ENCODE data around the gene STMND1. TPM values are rescaled to one million over a fixed set of nuclear protein-coding genes. Genes with fewer than 3 reads are reported as not detected.

Gene STMND1
- total RNA-seq, 1 experiment from 2014 or later = not detected

DNA sequence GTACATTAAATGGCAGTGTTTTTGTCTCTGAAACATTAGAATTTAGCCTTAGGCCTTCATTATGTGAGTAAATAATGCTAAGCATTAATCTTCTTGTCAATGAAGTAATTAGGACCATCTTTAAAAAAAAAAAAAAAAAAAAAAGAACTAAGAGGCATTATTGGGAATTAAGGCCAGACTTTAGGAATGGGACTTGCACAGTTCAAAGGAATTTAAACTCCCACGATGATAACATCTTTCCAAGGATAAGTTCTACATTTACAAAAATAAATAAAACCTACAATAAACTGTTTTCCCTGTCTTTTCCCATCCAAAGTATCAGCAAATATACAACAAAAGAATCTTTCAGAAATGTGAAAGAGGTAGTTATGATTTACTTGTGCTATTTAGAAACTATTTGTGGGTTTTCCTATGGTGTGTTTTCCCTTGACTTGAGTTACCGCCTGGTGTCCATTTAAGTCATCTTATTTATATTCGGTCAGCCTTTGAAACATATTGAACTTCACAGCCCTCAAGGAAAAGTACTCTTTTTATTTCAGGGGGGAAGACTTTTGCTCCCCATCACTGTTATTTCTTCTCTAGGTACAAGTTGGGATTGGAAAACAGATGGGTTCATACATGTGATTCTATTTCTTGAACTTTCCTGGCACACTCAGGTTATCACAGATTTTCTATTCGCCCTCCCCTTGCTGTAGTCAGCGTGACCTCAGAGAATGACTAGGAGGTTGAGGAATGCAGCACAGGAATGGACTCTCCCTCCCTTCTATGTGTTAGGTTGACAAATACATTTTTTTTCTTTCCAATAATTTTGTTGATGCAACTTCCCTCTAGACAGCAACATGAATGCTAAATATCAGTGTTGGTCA is 13.6 kb downstream of the STMND1 start:
- no peaks in the 10 kb centered on the region for H3K4me1 ChIP-seq (ENCODE audit: insufficient read depth, low read length, poor library complexity, severe bottlenecking)
- POLR2A ChIA-PET (ENCODE audit: low non-redundant PET) = no interaction called here
- CTCF ChIA-PET = no interaction called here
- no peaks in the 10 kb centered on the region for H3K27me3 ChIP-seq (replicated peaks; ENCODE audit: insufficient read depth, low read depth, low read length, poor library complexity)
- BruUV-seq (replicated peaks) = no TSS peak
- intact Hi-C loops (cut with micrococcal nuclease; ENCODE audit: unreplicated experiment) = no loop called here
- peaks cover 5% of the 10 kb centered on the region for H3K9me3 ChIP-seq (ENCODE audit: low read depth, low read length, poor library complexity, severe bottlenecking)
- H3K4me3 ChIP-seq (ENCODE audit: low read depth, low read length, poor library complexity, severe bottlenecking) = no peak overlapping the region
- TF ChIP-seq, protein P1, sequence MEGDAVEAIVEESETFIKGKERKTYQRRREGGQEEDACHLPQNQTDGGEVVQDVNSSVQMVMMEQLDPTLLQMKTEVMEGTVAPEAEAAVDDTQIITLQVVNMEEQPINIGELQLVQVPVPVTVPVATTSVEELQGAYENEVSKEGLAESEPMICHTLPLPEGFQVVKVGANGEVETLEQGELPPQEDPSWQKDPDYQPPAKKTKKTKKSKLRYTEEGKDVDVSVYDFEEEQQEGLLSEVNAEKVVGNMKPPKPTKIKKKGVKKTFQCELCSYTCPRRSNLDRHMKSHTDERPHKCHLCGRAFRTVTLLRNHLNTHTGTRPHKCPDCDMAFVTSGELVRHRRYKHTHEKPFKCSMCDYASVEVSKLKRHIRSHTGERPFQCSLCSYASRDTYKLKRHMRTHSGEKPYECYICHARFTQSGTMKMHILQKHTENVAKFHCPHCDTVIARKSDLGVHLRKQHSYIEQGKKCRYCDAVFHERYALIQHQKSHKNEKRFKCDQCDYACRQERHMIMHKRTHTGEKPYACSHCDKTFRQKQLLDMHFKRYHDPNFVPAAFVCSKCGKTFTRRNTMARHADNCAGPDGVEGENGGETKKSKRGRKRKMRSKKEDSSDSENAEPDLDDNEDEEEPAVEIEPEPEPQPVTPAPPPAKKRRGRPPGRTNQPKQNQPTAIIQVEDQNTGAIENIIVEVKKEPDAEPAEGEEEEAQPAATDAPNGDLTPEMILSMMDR (conservative IDR thresholded peaks at IDR 0.05; ENCODE audit: low read depth, low read length) = no peak
- TF ChIP-seq EZH2 (IDR thresholded peaks at IDR 0.05; ENCODE audit: borderline replicate concordance, low read depth, low read length, poor library complexity, severe bottlenecking) = no peak
- no peak overlapping the region for H3K27ac ChIP-seq (ENCODE audit: low read depth, low read length, poor library complexity, severe bottlenecking)
- DNase-seq (ENCODE audit: low spot score) = no peak
- no peaks in the 10 kb centered on the region for H3K36me3 ChIP-seq (ENCODE audit: insufficient read depth, low read length, poor library complexity, severe bottlenecking)

GRCh38 chr6:17116117-17116440 is 14.2 kb downstream of the STMND1 start:
- no TSS peak for BruUV-seq (replicated peaks)
- H3K27ac ChIP-seq (ENCODE audit: low read depth, low read length, poor library complexity, severe bottlenecking) = no peak overlapping the region
- no peak for TF ChIP-seq EZH2 (IDR thresholded peaks at IDR 0.05; ENCODE audit: borderline replicate concordance, low read depth, low read length, poor library complexity, severe bottlenecking)
- TF ChIP-seq, protein P1 (conservative IDR thresholded peaks at IDR 0.05; ENCODE audit: low read depth, low read length) = no peak
- CTCF ChIA-PET = no interaction called here
- H3K4me3 ChIP-seq (ENCODE audit: low read depth, low read length, poor library complexity, severe bottlenecking) = no peak overlapping the region
- no peaks in the 10 kb centered on the region for H3K27me3 ChIP-seq (replicated peaks; ENCODE audit: insufficient read depth, low read depth, low read length, poor library complexity)
- H3K4me1 ChIP-seq (ENCODE audit: insufficient read depth, low read length, poor library complexity, severe bottlenecking) = no peaks in the 10 kb centered on the region
- intact Hi-C loops (cut with micrococcal nuclease; ENCODE audit: unreplicated experiment) = no loop called here
- H3K9me3 ChIP-seq (ENCODE audit: low read depth, low read length, poor library complexity, severe bottlenecking) = peaks cover 5% of the 10 kb centered on the region
- DNase-seq (ENCODE audit: low spot score) = no peak
- POLR2A ChIA-PET (ENCODE audit: low non-redundant PET) = no interaction called here
- H3K36me3 ChIP-seq (ENCODE audit: insufficient read depth, low read length, poor library complexity, severe bottlenecking) = no peaks in the 10 kb centered on the region

- intact Hi-C loops (cut with micrococcal nuclease; ENCODE audit: unreplicated experiment) = no loop called here
- Histone ChIP-seq H3K36me3 (ENCODE audit: insufficient read depth, low read length, poor library complexity, severe bottlenecking) (no peaks in the 10 kb centered on the region), H3K27me3 (replicated peaks; ENCODE audit: insufficient read depth, low read depth, low read length, poor library complexity) (no peaks in the 10 kb centered on the region), H3K4me3 (ENCODE audit: low read depth, low read length, poor library complexity, severe bottlenecking) (no peak overlapping the region), H3K27ac (ENCODE audit: low read depth, low read length, poor library complexity, severe bottlenecking) (no peak overlapping the region), H3K4me1 (ENCODE audit: insufficient read depth, low read length, poor library complexity, severe bottlenecking) (no peaks in the 10 kb centered on the region), H3K9me3 (ENCODE audit: low read depth, low read length, poor library complexity, severe bottlenecking) (no peaks in the 10 kb centered on the region)
- TF ChIP-seq, protein P1 (conservative IDR thresholded peaks at IDR 0.05; ENCODE audit: low read depth, low read length) = no peak
- no peak for TF ChIP-seq EZH2 (IDR thresholded peaks at IDR 0.05; ENCODE audit: borderline replicate concordance, low read depth, low read length, poor library complexity, severe bottlenecking)
- POLR2A ChIA-PET (ENCODE audit: low non-redundant PET) = no interaction called here
- no peak for DNase-seq (ENCODE audit: low spot score)
- CTCF ChIA-PET = no interaction called here
- BruUV-seq (replicated peaks) = no TSS peak
Measured at GRCh38 chr6:17120019-17120418, 18.2 kb downstream of the STMND1 start.

Data from A673 (cell line).